Left lung (tissue), 10 donors: ENCODE measurements around the gene IKZF2. TPM values are rescaled to one million over a fixed set of nuclear protein-coding genes. Genes with fewer than 3 reads are reported as not detected.

ENCODE experiments used
- ATAC-seq: fragments of 200-7000 bp; cut with Tn5 transposase; one replicate; pipeline ENCODE4 v1.9.1; 2020; ENCODE audit warnings: moderate library complexity
- DNase-seq, 4 donors: peaks; one replicate each; pipeline ENCODE4 v3.0.0-alpha.2; 2013 to 2020
- H3K27ac ChIP-seq, 2 donors: fragments of 200-600 bp; sonication (generic) in 1 of 2; one replicate each; pipeline versions ENCODE4 v1.5.0 to v1.8.0; 2020 to 2021
- H3K27me3 ChIP-seq, 2 donors: fragments of 200-600 bp; sonication (generic) in 1 of 2; one replicate each; pipeline versions ENCODE4 v1.5.0 to v1.8.0; 2020 to 2021
- H3K36me3 ChIP-seq, 2 donors: fragments of 200-600 bp; sonication (generic) in 1 of 2; one replicate each; pipeline versions ENCODE4 v1.5.0 to v1.8.0; 2020 to 2021
- H3K4me1 ChIP-seq, 2 donors: fragments of 200-600 bp; one replicate each; pipeline ENCODE4 v1.8.0; 2021
- H3K4me3 ChIP-seq, 2 donors: fragments of 200-600 bp; sonication (generic) in 1 of 2; one replicate each; pipeline versions ENCODE4 v1.5.0 to v1.8.0; 2020 to 2021; ENCODE audit warnings: mild to moderate bottlenecking in 1 of 2
- H3K9me3 ChIP-seq, 2 donors: fragments of 200-600 bp; sonication (generic) in 1 of 2; one replicate each; pipeline versions ENCODE4 v1.5.0 to v1.8.0; 2020 to 2021
- intact Hi-C, 2 donors: fragments of 100-400 bp; cut with DNase I; formaldehyde crosslinking; loops; one replicate each; pipeline versions ENCODE4 v1.11.2 to v1.14.2; 2022
- polyA plus RNA-seq, 6 donors: library from polyadenylated mRNA; unstranded; fragments of 120-200 nt; gene quantifications; one replicate each; pipeline ENCODE4 v1.2.1, GENCODE V29; 2013; ENCODE audit not compliant: insufficient read length in 6 of 6
- total RNA-seq, 2 donors: library from RNA; stranded (reverse); fragmentation: NEBNext Ultra II Directional; extraction: Animal tissue kit (Norgen Biotek cat#: 25700); gene quantifications; one replicate each; pipeline ENCODE4 v1.2.1, GENCODE V29; 2021
- TF ChIP-seq, protein P1 (sequence below), 2 donors: fragments of 200-600 bp; sonication (generic) in 1 of 2; IDR thresholded peaks; one replicate each; pipeline versions ENCODE4 v1.5.0 to v1.8.0; 2021; ENCODE audit warnings: antibody characterized with exemption in 2 of 2
- donor health status: DM: no; HTN: yes; CAD: no.
- donor health status: DM: no; HTN: no; CAD: no.

The IKZF2 gene
- total and polyA plus RNA-seq, 8 donors = 9.6 to 15.4 (median 12.2) TPM

DNA sequence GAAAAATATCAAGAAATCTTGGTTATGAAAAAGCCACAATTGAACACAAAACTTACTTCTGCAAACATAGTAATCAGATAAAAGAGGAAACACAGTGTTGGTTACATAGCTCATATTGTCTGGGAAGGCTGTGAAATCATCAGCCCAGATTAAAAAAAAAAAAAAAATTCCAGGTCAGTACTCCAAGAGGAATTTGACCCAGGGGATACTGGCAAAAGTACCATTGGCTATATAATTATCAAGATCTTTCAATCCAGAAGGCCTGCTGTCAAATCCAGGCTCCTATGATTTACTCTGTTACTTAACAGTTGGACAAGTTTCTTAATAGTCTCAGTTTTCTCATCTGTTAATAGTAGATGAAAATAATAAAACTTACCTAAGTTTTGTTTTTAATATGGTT is 12.9 kb upstream of the IKZF2 start:
- ATAC-seq (no peak), DNase-seq (no peak)
- H3K36me3 ChIP-seq = no peaks in the 10 kb centered on the region
- no peaks in the 10 kb centered on the region for H3K9me3 ChIP-seq
- intact Hi-C loops = no loop called here
- no peak overlapping the region for H3K4me3 ChIP-seq
- H3K4me1 ChIP-seq = no peaks in the 10 kb centered on the region
- TF ChIP-seq, protein P1, sequence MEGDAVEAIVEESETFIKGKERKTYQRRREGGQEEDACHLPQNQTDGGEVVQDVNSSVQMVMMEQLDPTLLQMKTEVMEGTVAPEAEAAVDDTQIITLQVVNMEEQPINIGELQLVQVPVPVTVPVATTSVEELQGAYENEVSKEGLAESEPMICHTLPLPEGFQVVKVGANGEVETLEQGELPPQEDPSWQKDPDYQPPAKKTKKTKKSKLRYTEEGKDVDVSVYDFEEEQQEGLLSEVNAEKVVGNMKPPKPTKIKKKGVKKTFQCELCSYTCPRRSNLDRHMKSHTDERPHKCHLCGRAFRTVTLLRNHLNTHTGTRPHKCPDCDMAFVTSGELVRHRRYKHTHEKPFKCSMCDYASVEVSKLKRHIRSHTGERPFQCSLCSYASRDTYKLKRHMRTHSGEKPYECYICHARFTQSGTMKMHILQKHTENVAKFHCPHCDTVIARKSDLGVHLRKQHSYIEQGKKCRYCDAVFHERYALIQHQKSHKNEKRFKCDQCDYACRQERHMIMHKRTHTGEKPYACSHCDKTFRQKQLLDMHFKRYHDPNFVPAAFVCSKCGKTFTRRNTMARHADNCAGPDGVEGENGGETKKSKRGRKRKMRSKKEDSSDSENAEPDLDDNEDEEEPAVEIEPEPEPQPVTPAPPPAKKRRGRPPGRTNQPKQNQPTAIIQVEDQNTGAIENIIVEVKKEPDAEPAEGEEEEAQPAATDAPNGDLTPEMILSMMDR (IDR thresholded peaks at IDR 0.05) = no peak
- no peak overlapping the region for H3K27ac ChIP-seq
- H3K27me3 ChIP-seq = no peaks in the 10 kb centered on the region

GRCh38 chr2:213162516-213163118 is 11.2 kb upstream of the IKZF2 start:
- ATAC-seq (no peak), DNase-seq (no peak)
- no peak overlapping the region for H3K4me3 ChIP-seq
- H3K27me3 ChIP-seq = no peaks in the 10 kb centered on the region
- no peaks in the 10 kb centered on the region for H3K36me3 ChIP-seq
- TF ChIP-seq, protein P1 (IDR thresholded peaks at IDR 0.05) = no peak
- no peaks in the 10 kb centered on the region for H3K4me1 ChIP-seq
- no peaks in the 10 kb centered on the region for H3K9me3 ChIP-seq
- no peak overlapping the region for H3K27ac ChIP-seq
- intact Hi-C loops = no loop called here

- Histone ChIP-seq H3K27ac (no peak overlapping the region), H3K9me3 (no peaks in the 10 kb centered on the region), H3K36me3 (no peaks in the 10 kb centered on the region), H3K27me3 (no peaks in the 10 kb centered on the region), H3K4me3 (no peak overlapping the region), H3K4me1 (no peaks in the 10 kb centered on the region)
- no peak for DNase-seq
- TF ChIP-seq, protein P1 (IDR thresholded peaks at IDR 0.05) = no peak
- intact Hi-C loops = no loop called here
- ATAC-seq = peak; percentile 72
Measured at GRCh38 chr2:213161759-213162515, 10.5 kb upstream of the IKZF2 start.

- intact Hi-C loops = loop anchor here in 1 of 2 donors (10.0 kb wide), 1 partner anchor 385 kb away; no protein-coding TSS in a partner anchor
- Histone ChIP-seq H3K9me3 (no peaks in the 10 kb centered on the region), H3K36me3 (no peaks in the 10 kb centered on the region), H3K27me3 (no peaks in the 10 kb centered on the region), H3K4me3 (no peak overlapping the region), H3K27ac (no peak overlapping the region), H3K4me1 (no peaks in the 10 kb centered on the region)
- no peak for ATAC-seq
- no peak for DNase-seq
- TF ChIP-seq, protein P1 (IDR thresholded peaks at IDR 0.05) = no peak
Measured at GRCh38 chr2:213159768-213160167, 8.4 kb upstream of the IKZF2 start.

DNA sequence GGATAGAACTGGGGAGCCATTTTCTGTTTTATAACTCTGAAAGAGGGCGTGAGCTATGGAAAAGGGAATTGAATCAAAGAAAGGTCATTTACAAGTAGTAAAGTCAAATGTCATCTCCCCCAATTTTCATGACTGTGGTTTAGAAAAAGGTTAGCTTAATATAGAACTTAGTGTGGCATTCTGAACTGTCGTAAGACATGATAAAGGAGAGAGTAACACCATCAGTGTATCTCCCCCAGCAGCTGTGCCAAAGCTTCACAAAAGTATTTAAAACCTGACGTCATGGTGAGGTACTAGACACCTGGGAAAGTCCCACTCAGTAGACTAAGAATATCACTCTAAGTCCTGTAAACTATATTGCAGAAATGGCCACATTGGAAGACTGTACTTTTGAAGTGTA is 5.8 kb upstream of the IKZF2 start:
- Histone ChIP-seq H3K4me1 (peaks cover 0 to 5% of the 10 kb centered on the region in 2 donors), H3K4me3 (no peak overlapping the region), H3K27me3 (peaks cover 0 to 2% of the 10 kb centered on the region in 2 donors), H3K36me3 (no peaks in the 10 kb centered on the region), H3K27ac (no peak overlapping the region), H3K9me3 (no peaks in the 10 kb centered on the region)
- TF ChIP-seq, protein P1 (IDR thresholded peaks at IDR 0.05) = no peak
- intact Hi-C loops = loop anchor here in 1 of 2 donors (10.0 kb wide), 1 partner anchor 382 kb away; no protein-coding TSS in a partner anchor
- DNase-seq (no peak), ATAC-seq (no peak)
